Smooth muscle cell of the pulmonary artery (primary cell): ENCODE results near the gene KCNB1. TPM values are rescaled to one million over a fixed set of nuclear protein-coding genes. Genes with fewer than 3 reads are reported as not detected.

Source experiments
- total RNA-seq: library from RNA; depleted of rRNA; stranded (reverse); fragments of >200 nt; gene quantifications from 2 replicates; pipeline ENCODE4 v1.2.3, GENCODE V29; 2014

Gene KCNB1
- 0.07 TPM in 2 replicates for total RNA-seq

DNA sequence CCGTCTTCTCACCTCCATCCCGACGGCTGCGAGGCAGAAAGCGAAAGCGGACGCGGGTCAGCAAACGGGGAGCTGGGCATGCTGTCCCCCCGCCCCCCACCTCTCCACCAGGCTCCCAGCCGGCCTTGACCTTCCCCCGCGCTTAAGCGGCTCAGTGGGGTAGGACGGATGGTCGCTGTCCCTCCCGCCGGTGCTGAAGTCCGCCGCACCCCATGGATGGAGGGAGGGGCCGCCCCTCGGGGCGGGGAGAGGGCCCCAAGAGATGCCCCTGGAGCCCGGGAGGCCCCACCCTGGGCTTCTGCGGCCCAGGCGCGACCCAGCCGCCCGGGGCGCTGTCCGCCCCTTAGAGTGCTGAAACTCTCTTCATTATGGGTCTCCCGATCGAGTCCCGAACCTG lies at the start of gene KCNB1:
TSS of gene KCNB1 (minus strand) at position 48 of the 397 bp plus-strand sequence. CDS start 188 bp downstream, outside the sequence.

Other genes starting within 250 kb of the KCNB1 start
- gene ZNFX1, start 204.6 kb downstream of the KCNB1 start, total RNA-seq: 45.8 and 50.4 TPM in 2 replicates
- gene PTGIS, start 85.5 kb upstream of the KCNB1 start, total RNA-seq: 121 and 154 TPM in 2 replicates
- gene B4GALT5, start 231.2 kb upstream of the KCNB1 start, total RNA-seq: 19.1 and 34.2 TPM in 2 replicates